H9 (cell line): Measurements from ENCODE around the gene OXCT2. TPM values are rescaled to one million over a fixed set of nuclear protein-coding genes. Genes with fewer than 3 reads are reported as not detected.

Experiments used
- DNase-seq: peaks from one replicate; pipeline ENCODE4 v3.0.0-alpha.2; 2017
- H2AFZ ChIP-seq: one replicate; pipeline ENCODE4 v1.6.1; 2013; ENCODE audit warnings: mild to moderate bottlenecking, low read length, control low read depth, moderate library complexity
- H2AK5ac ChIP-seq: 2 replicates; pipeline ENCODE4 v1.6.1; 2013; ENCODE audit warnings: low read length, control low read depth, mixed read lengths; ENCODE audit not compliant: insufficient read length
- H2BK120ac ChIP-seq: one replicate; pipeline ENCODE4 v1.6.1; 2013; ENCODE audit warnings: low read depth, mild to moderate bottlenecking, low read length, control low read depth, inconsistent platforms; ENCODE audit not compliant: poor library complexity, severe bottlenecking
- H2BK12ac ChIP-seq: 2 replicates; pipeline ENCODE4 v1.6.1; 2013; ENCODE audit warnings: low read length, control low read depth, mixed read lengths, low read depth; ENCODE audit not compliant: insufficient read length
- H2BK15ac ChIP-seq: 2 replicates; pipeline ENCODE4 v1.6.1; 2013; ENCODE audit warnings: low read depth, low read length, control low read depth
- H2BK20ac ChIP-seq: one replicate; pipeline ENCODE4 v1.6.1; 2013; ENCODE audit warnings: low read depth, mild to moderate bottlenecking, low read length, control low read depth, inconsistent platforms; ENCODE audit not compliant: poor library complexity, severe bottlenecking
- H2BK5ac ChIP-seq: 2 replicates; pipeline ENCODE4 v1.6.1; 2013; ENCODE audit warnings: low read length, control low read depth, mixed read lengths; ENCODE audit not compliant: insufficient read length
- H3K14ac ChIP-seq: 2 replicates; pipeline ENCODE4 v1.6.1; 2013; ENCODE audit warnings: low read length, control low read depth; ENCODE audit not compliant: insufficient read depth
- H3K18ac ChIP-seq: 2 replicates; pipeline ENCODE4 v1.6.1; 2013; ENCODE audit warnings: low read depth, mild to moderate bottlenecking, mixed read lengths, low read length, control low read depth; ENCODE audit not compliant: insufficient read length
- H3K23ac ChIP-seq: 2 replicates; pipeline ENCODE4 v1.6.1; 2013; ENCODE audit warnings: low read length, control low read depth, mixed read lengths, low read depth; ENCODE audit not compliant: insufficient read length
- H3K23me2 ChIP-seq: 2 replicates; pipeline ENCODE4 v1.6.1; 2013; ENCODE audit warnings: low read depth, mild to moderate bottlenecking, mixed read lengths, low read length, control low read depth; ENCODE audit not compliant: insufficient read length, poor library complexity, severe bottlenecking
- H3K27ac ChIP-seq: 2 replicates; pipeline ENCODE4 v1.5.1; 2013; ENCODE audit warnings: low read length, control low read depth, mixed read lengths, low read depth; ENCODE audit not compliant: insufficient read length
- H3K27me3 ChIP-seq: 2 replicates; pipeline ENCODE4 v1.6.1; 2013; ENCODE audit warnings: low read length, control low read depth, inconsistent platforms; ENCODE audit not compliant: insufficient read depth
- H3K4ac ChIP-seq: 2 replicates; pipeline ENCODE4 v1.6.1; 2013; ENCODE audit warnings: low read depth, mild to moderate bottlenecking, control low read depth, inconsistent platforms, low read length, moderate library complexity
- H3K4me1 ChIP-seq: 2 replicates; pipeline ENCODE4 v1.6.1; 2013; ENCODE audit warnings: low read length, control low read depth, inconsistent platforms; ENCODE audit not compliant: insufficient read depth
- H3K4me2 ChIP-seq: 2 replicates; pipeline ENCODE4 v1.6.1; 2013; ENCODE audit warnings: low read length, control low read depth, mixed read lengths; ENCODE audit not compliant: insufficient read length, insufficient read depth
- H3K56ac ChIP-seq: 2 replicates; pipeline ENCODE4 v1.6.1; 2013; ENCODE audit warnings: low read depth, mild to moderate bottlenecking, mixed read lengths, low read length, control low read depth; ENCODE audit not compliant: insufficient read length
- H3K79me1 ChIP-seq: 2 replicates; pipeline ENCODE4 v1.6.1; 2013; ENCODE audit warnings: low read depth, mild to moderate bottlenecking, moderate library complexity, low read length, control low read depth, inconsistent platforms; ENCODE audit not compliant: insufficient read depth, poor library complexity, severe bottlenecking
- H3K79me2 ChIP-seq: 2 replicates; pipeline ENCODE4 v1.6.1; 2013; ENCODE audit warnings: low read length, control low read depth, inconsistent platforms; ENCODE audit not compliant: insufficient read depth
- H3K9ac ChIP-seq: 2 replicates; pipeline ENCODE4 v1.6.1; 2013; ENCODE audit warnings: low read length, control low read depth, mixed read lengths; ENCODE audit not compliant: insufficient read length; ENCODE audit errors: extremely low read depth
- H3K9me3 ChIP-seq: one replicate; pipeline ENCODE4 v1.6.1; 2013; ENCODE audit warnings: low read depth, low read length, inconsistent platforms; ENCODE audit not compliant: control insufficient read depth
- H3T11ph ChIP-seq: one replicate; pipeline ENCODE4 v1.6.1; 2013; ENCODE audit warnings: mild to moderate bottlenecking, low read length, control low read depth, inconsistent platforms
- H4K20me1 ChIP-seq: one replicate; pipeline ENCODE4 v1.6.1; 2013; ENCODE audit not compliant: control insufficient read depth, insufficient read length, insufficient read depth
- H4K5ac ChIP-seq: 2 replicates; pipeline ENCODE4 v1.6.1; 2013; ENCODE audit warnings: low read depth, mild to moderate bottlenecking, mixed read lengths, low read length, control low read depth; ENCODE audit not compliant: insufficient read length
- H4K8ac ChIP-seq: replicated peaks from 2 replicates; pipeline ENCODE4 v1.6.1; 2013; ENCODE audit warnings: low read length, control low read depth, mixed read lengths, low read depth; ENCODE audit not compliant: insufficient read length
- H4K91ac ChIP-seq: 2 replicates; pipeline ENCODE4 v1.6.1; 2013; ENCODE audit warnings: low read depth, mild to moderate bottlenecking, moderate library complexity, mixed read lengths, low read length, control low read depth; ENCODE audit not compliant: insufficient read length
- H3K27ac Mint-ChIP-seq, 3 experiments: 2 replicates in 2 of 3; 3 replicates in 1 of 3; pipeline ENCODE4 v1.8.0; 2020 to 2021; ENCODE audit warnings: mixed read lengths in 3 of 3, mild to moderate bottlenecking in 1 of 3, moderate library complexity in 1 of 3
- H3K27me3 Mint-ChIP-seq: 2 replicates; pipeline ENCODE4 v1.8.0; 2021; ENCODE audit warnings: low read depth, mild to moderate bottlenecking, moderate library complexity, mixed read lengths
- H3K36me3 Mint-ChIP-seq, 3 experiments: 2 replicates in 2 of 3; 3 replicates in 1 of 3; pipeline ENCODE4 v1.8.0; 2020 to 2021; ENCODE audit warnings: low read depth in 3 of 3, mixed read lengths in 3 of 3; ENCODE audit not compliant: insufficient read depth in 1 of 3
- H3K4me1 Mint-ChIP-seq, 2 experiments: 2 replicates each; pipeline ENCODE4 v1.8.0; 2020; ENCODE audit warnings: mixed read lengths in 2 of 2
- H3K4me3 Mint-ChIP-seq, 2 experiments: 2 replicates in 1 of 2; 3 replicates in 1 of 2; pipeline ENCODE4 v1.8.0; 2020 to 2021; ENCODE audit warnings: mild to moderate bottlenecking in 2 of 2, mixed read lengths in 2 of 2, moderate library complexity in 1 of 2
- H3K9me3 Mint-ChIP-seq, 2 experiments: 2 replicates in 1 of 2; 3 replicates in 1 of 2; pipeline ENCODE4 v1.8.0; 2020; ENCODE audit warnings: mild to moderate bottlenecking in 2 of 2, mixed read lengths in 2 of 2, moderate library complexity in 1 of 2
- CTCF ChIP-seq: fragments of 200-600 bp; sonication (generic); conservative IDR thresholded peaks from 3 replicates; pipeline ENCODE4 v1.8.0; 2021; ENCODE audit warnings: antibody characterized with exemption, mild to moderate bottlenecking
- WGBS: extraction: QIAGEN DNeasy Blood & Tissue Kit; methylation state at CpG from one replicate; pipeline ENCODE4 v1.1.7; 2013; ENCODE audit warnings: missing lambda C conversion rate, low lambda C conversion rate, mixed read lengths; ENCODE audit not compliant: insufficient read length; ENCODE audit errors: extremely low coverage; 5-methylcytosine and 5-hydroxymethylcytosine counted together
- total RNA-seq: library from RNA; stranded (reverse); gene quantifications from 2 replicates; pipeline ENCODE4 v1.2.1, GENCODE V29; 2021

Gene OXCT2
- total RNA-seq, 1 experiment from 2014 or later = 3.7 TPM

- H3K9me3 Mint-ChIP-seq = peaks cover 7 to 8% of the 10 kb centered on the region in 2 experiments; a peak in 4 of 5 replicates
- no peaks in the 10 kb centered on the region for H3K79me2 ChIP-seq
Observed at GRCh38 chr1:39761016-39761415, 10.1 kb downstream of the OXCT2 start.

More at GRCh38 chr1:39761016-39761415, 10.1 kb downstream of the OXCT2 start:
- Histone ChIP-seq H3K27me3 (no peaks in the 10 kb centered on the region), H3K23ac (no peak overlapping the region), H4K5ac (no peak overlapping the region), H3K27ac (no peak overlapping the region), H3K4ac (no peak overlapping the region), H4K8ac (no peak overlapping the region), H3K4me2 (no peak overlapping the region), H2BK120ac (no peak overlapping the region), H3K56ac (no peak overlapping the region), H2AK5ac (no peak overlapping the region), H2BK5ac (no peak overlapping the region), H3K79me1 (no peaks in the 10 kb centered on the region), H3T11ph (no peak overlapping the region), H4K20me1 (no peaks in the 10 kb centered on the region), H2BK15ac (no peak overlapping the region), H2AFZ (no peak overlapping the region), H3K14ac (no peak overlapping the region), H3K4me1 (no peaks in the 10 kb centered on the region), H4K91ac (no peak overlapping the region), H3K9me3 (peaks cover 5% of the 10 kb centered on the region), H2BK20ac (no peak overlapping the region), H3K18ac (no peak overlapping the region), H3K9ac (no peak overlapping the region), H2BK12ac (no peak overlapping the region), H3K23me2 (no peaks in the 10 kb centered on the region)
- TF ChIP-seq CTCF = no peak
- Mint-ChIP-seq H3K27me3 (peaks cover 5% of the 10 kb centered on the region), H3K4me1 (no peaks in the 10 kb centered on the region), H3K27ac (no peak overlapping the region), H3K36me3 (peaks cover 12 to 38% (median 20%) of the 10 kb centered on the region in 3 experiments), H3K4me3 (no peak overlapping the region)
- no peak for DNase-seq
- no CpG with 5 or more reads among the region's 9 CpGs for WGBS
